Midbrain (tissue), 1 donor: ENCODE measurements around the gene LMTK2.
A peak's percentile ranks its signal among the peaks of the same experiment; 100 is the strongest.
"Not testable (repeated sequence)": the region's sequence is repeated elsewhere in the genome, so short reads cannot be mapped to it uniquely, and the experiment has no call there.

Source experiments
- DNase-seq: peaks from one replicate; lab custom pipeline; 2025; lab: John Stamatoyannopoulos, UW

The LMTK2 gene

GRCh38 chr7:98217623-98218582, 111.2 kb downstream of the LMTK2 start:
- peak; percentile 70 for DNase-seq

DNA sequence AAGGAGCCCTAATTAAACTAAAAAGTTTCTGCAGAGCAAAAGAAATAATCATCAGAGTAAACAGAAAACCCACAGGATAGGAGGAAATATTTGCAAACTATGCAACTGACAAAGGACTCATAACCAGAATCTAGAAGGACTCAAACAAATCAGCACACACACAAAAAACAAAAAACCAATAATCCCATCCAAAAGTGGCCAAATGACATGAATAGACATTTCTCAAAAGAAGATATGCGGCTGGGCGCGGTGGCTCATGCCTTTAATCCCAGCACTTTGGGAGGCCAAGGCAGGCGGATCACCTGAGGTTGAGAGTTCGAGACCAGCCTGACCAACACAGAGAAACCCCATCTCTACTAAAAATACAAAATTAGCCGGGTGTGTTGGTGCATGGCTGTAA, 112.7 kb downstream of the LMTK2 start:
- DNase-seq = not testable (repeated sequence)

DNA sequence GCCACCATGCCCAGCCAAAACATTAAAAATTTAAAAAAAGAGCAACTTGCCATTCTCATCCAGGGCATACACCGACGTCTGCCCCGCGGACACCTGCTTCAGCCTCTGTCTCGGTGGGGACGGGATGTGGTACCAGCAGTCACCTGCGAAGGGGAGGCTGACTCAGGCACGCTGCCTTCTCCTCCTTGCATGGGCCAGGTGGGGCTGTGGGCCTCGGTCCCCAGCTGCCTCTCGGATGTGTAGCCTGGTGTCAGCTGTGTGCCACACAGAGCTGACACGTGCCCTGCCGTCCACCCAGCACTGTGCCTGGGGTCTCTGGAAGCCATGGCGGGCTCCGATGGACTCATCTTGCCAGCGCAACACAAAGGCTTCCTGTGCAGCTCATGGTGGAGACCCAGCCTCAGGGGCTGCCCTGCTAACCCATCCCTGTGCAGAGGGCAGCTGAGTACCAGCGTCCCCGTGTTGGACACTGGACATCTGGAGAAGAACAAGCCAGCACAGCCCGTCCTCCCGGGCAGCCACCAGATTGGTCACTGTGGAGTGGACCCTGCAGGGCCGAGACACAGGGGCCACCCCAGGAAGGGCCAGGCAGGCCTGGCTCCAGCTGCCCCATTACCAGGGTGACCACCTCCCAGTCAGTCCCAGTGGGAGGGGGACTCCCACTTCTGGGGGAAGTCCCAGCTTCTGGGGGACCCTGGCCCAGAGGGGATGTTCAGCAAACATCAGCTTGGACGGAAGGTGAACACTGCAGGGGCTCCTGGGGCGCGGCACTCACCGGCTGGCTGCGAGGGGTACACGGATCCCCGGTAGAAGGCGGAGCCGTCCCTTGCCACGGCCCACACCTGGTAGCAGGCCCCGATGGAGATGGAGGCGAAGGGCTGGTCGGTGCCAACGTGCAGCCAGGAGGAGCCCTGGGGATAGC, 115.2 kb downstream of the LMTK2 start:
- no peak for DNase-seq

- no peak for DNase-seq
Observed at GRCh38 chr7:98222533-98223195, 116.0 kb downstream of the LMTK2 start.

DNA sequence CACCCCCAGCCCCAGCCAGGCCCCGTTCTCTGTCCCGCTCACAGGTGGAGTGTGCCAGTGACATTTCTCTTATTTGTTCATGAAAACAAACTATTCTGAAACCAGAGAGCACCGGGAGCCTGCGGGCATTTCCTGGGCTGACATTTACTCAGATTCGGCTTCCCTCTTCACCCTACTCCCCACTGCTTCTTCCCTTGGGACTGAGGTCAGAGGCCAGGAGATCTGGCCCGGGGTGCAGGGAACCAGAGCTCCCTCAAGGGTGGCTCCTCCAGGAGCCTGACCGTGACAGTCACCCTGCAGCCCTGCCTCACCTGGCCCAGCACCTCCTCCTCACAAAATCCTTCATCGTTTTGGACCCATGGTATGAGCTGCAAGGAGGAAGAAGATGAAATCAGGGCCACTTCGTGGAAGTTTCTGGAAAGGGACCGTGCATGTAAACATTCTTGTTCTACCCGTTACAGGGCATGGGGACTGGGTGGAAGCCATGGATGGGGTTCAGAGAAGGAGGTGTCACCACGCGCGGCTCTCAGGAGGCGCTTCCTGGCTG, 116.8 kb downstream of the LMTK2 start:
- no peak for DNase-seq

GRCh38 chr7:98223898-98224700, 117.4 kb downstream of the LMTK2 start:
- DNase-seq = no peak

- no peak for DNase-seq
Observed at GRCh38 chr7:98224701-98225181, 118.1 kb downstream of the LMTK2 start.

GRCh38 chr7:98225913-98226614, 119.4 kb downstream of the LMTK2 start:
- no peak for DNase-seq

GRCh38 chr7:98227939-98228338, 121.3 kb downstream of the LMTK2 start:
- no peak for DNase-seq

GRCh38 chr7:98228801-98229200, 122.1 kb downstream of the LMTK2 start:
- no peak for DNase-seq

- no peak for DNase-seq
Observed at GRCh38 chr7:98229441-98229840, 122.8 kb downstream of the LMTK2 start.

- no peak for DNase-seq
Observed at GRCh38 chr7:98229991-98230745, 123.5 kb downstream of the LMTK2 start.

GRCh38 chr7:98230746-98231471, 124.2 kb downstream of the LMTK2 start:
- DNase-seq = no peak

DNA sequence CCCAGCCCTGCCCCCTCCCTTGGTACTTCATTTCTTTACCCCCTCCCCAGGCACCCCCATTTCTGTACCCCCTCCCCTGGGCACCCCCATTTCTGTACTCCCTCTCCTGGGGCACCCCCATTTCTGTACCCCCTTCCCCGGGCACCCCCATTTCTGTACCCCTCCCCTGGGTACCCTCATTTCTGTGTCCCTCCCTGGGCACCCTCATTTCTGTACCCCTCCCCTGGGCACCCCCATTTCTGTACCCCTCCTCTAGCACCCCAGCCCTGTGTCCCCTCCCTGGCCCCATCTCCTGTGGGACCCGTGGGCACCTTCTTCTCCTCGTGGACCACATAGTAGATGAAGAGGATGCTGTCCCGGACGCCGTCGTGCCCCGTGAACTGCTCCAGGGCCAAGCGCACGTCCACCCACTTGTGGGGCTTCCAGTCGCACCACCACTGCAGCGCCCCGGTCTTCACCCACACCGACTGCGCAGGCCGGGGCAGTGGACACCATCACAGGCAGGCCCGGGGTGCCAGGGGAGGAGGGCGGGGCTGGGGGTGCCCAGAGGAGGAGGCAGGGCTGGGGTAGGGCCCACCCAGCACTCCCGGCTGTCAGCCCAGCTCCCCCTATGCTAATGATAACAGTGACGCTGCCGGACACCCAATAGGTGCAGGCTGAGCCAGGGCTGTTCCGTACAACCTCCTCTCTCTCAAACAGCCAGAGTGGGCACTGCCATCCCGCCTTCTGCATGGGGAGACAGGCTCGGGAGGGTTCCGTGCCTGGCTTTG, 125.0 kb downstream of the LMTK2 start:
- DNase-seq = no peak

GRCh38 chr7:98232263-98232585, 125.6 kb downstream of the LMTK2 start:
- no peak for DNase-seq

DNA sequence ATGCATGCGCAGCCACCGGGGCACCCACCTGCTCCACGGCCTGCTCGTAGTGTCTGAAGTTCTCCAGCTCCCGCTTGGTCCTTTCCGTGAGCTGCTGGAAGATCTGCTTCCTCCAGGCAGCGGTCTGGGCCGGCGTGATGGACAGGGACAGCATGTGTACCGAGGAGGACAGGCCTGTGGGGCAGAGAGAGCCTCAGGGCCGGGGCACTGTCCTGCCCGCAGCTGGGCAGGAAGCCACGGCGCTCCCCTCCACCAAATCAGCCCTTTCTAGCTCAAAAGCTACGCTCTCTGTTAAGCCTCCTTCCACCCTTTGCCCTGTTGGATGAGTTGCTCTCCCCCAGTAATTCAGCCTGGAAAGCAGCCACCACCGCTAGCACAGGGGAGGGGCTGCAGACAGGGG, 126.1 kb downstream of the LMTK2 start:
- DNase-seq = no peak

GRCh38 chr7:98233219-98234070, 126.8 kb downstream of the LMTK2 start:
- no peak for DNase-seq
